ENCODE data around the gene FOXD4L3.
"Not testable (repeated sequence)": the region's sequence is repeated elsewhere in the genome, so short reads cannot be mapped to it uniquely, and the experiment has no call there.

- not testable (repeated sequence) for TF ChIP-seq CTCF, POLR2A (IDR thresholded peaks at IDR 0.05)
These were observed 3.1 kb downstream of the FOXD4L3 start for GRCh38 chr9:68305680-68306285.

Measured in lower leg skin (tissue), 3 donors.